Measurements from ENCODE around the gene EPHA7.

- TF ChIP-seq CTCF (IDR thresholded peaks at IDR 0.05) (no peak), POLR2A (IDR thresholded peaks at IDR 0.05; ENCODE audit: low read depth) (no peak)
Observed at GRCh38 chr6:93252930-93253329, 166.4 kb downstream of the EPHA7 start.
